NCI-H146 treated with DMSO at 0.1 percent for 48 hours (cell line): Measurements from ENCODE around the gene DHRS9.
"Not testable (repeated sequence)": the region's sequence is repeated elsewhere in the genome, so short reads cannot be mapped to it uniquely, and the experiment has no call there.

ENCODE experiments used
- DNase-seq: peaks from one replicate; lab custom pipeline; 2025; ENCODE audit not compliant: unreplicated experiment; lab: John Stamatoyannopoulos, UW

Gene DHRS9

DNA sequence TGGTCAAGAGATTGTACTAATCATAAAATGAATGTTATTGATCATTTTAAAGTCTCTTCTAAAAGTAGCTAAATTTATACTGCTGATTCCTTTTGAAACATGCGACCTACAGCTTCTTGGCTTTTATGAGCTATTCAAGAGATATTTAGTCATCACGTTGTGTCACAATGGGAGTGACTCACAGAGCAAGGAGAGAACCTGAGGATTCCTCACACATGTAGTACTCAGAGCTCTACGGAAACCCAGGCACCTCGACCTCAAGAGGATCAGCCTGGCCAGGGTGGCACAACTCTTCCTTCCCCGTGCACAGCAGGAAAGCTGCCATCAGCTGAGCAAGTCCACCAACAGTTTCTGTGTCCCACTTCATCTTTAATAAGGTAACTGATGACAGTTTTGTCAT, at the start of gene DHRS9:
DHRS9 (plus strand) TSS at position 223 of the 400 bp plus-strand sequence. CDS start 12,019 bp downstream, outside the sequence.
- no peak for DNase-seq

DNA sequence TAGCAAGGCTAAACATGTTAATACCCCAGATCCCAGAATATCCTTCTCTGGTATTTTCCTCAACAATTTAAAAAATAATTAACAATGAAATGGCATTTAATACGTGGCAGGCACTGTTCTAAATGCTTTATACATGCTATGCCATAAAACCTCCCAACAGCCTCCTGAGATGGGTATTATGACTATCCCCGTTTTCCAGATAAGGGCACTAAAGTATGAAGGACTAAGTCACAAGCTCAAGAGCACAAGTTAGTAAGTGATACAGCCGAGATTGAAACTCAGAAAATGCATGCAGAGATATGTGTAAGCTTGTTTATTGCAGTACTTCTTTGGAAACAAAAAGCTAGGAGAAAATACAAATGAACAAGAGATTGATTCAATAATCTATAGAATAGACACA, 46.2 kb upstream of the DHRS9 start:
- no peak for DNase-seq

DNA sequence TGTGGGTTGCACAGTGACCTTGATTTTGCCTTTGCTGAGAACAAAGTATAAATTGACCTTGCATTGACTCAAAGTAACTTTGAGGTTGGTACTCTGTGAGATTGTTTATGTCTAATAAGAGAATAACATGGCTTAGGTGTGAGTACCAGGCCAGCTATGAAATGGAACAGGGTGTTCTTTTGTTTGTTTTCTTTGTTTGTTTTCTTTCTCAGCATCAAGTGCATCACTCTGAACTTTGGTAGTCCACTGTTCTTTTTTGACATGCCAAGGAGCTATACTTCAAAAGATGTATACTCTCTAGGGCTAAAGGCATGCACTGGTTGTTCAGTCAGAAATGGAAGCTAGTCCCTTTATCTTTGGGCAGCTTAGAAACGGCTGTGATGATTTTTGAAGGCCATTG, 43.3 kb upstream of the DHRS9 start:
- no peak for DNase-seq

DNA sequence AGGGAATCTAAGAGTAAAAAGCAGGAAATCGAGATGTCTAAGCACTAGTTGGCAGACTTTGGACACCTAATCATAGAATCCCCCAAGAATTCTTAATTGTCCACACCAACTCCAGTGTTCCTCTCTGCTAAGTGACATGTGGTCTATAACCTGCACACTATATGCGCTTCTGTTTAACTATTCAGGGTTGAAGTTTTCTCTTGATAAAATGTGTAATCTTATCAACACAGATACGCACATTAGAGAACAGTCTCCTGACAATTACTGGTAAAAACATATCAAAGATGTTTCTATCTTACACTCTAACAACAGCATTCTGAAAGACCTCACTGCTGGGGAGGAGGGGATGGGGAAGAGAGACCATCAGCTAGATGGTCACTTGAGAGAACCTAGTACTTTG, 42.1 kb upstream of the DHRS9 start:
- DNase-seq = no peak

DNA sequence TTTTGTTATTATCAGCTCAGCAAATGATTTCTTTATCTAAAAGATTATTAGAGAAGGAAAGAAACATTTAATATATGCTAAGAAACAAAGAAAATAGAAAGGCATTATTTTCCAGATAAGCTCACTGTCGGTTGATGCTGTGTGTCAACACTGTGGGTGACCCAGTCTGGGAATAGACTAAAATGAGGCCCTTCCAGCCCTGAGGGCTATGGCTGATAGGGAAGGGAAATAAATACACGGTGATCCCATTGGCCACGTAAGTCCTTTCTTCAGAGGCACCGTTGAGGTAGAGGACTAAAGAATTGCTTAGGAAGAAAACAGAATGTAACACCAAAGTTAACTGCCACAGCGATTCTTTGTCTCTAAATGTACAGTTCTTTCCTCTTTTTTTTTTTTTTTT, 40.0 kb upstream of the DHRS9 start:
- DNase-seq = no peak

DNA sequence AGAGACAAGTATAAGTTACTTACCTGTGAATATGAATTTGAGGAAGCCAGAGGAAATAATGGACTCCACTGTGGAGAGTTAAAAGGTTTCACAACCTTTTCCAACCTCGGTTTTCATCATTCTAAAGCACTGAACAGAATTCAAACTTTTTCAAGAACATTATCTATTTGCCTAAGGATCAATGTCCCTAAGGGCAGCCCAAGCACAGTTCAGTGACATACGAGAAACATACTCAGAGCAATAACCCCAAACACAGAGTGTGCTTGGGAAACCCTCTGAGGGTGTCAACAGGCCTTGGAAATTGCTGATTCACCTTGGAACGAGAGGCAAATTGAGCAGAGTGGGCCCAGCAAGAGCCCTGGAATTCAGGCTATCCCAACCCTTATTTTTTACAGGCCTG, 38.2 kb upstream of the DHRS9 start, which contains the start of gene ABCB11:
ABCB11 (minus strand) TSS at position 123 of the 400 bp plus-strand sequence. CDS start 13,199 bp downstream, outside the sequence.
- DNase-seq = no peak

DNA sequence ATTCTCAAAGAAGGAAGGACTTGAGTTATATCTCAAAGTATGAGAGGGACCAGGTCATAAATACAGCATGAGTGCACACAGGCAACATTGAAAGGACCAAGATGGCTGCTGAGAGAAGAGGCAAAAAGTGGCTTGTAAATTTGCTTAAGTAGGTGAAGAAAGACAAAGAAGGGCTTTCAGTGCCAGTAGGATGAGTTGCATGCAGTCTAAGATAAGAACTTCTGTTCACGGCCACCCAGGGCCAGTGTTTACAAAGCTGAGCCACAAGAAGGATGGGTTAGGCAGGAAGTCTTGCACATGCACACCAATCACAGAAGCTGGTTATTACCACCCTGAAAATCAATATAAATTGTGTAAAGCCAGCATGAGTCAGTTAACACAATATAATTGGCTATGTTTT, 35.1 kb upstream of the DHRS9 start:
- DNase-seq = no peak

DNA sequence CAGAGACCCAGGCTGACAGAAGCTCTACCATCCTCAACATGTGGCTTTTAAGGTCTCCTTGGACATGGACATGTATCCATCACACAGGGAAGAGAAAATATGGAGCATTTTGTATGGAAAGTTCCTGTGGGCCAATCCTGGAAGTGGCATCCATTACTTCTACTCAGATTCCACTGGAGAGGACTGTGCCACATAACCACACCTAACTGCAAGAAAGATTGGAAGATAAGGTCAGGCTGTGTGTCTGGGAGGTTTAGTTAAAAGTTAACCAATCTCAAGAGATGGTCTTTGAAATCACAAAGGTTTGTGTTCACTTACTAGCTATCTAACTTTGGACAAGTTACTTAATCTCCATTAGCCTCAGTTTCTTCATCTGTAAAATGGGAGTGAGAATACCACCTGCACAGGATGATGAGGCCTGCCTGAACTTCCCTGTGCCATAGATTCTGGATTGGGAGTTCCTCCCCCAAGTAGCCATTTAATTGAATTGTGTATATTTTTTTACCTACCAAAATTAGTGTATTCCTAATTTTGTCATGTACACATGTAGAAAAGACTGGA, 34.3 kb upstream of the DHRS9 start:
- DNase-seq = no peak

DNA sequence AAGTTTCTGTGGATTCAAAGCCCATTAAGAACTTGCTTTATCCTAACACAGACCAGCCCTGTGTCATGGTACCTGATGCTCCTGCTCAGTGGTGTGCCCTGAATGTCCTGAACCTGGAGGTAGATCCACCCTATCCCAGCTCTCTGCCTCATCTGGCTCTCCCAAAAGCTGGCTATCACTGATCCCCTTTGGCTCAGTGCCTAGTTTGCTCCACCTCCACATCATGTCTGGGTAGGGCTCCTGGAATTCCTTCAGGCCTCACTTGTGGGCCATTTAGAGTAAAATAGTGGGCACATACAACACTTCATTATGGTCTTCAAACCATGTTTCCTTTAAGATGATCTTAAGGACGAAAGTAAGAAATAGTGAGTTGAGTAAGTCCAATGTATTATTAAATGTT, 33.5 kb upstream of the DHRS9 start:
- DNase-seq = no peak

DNA sequence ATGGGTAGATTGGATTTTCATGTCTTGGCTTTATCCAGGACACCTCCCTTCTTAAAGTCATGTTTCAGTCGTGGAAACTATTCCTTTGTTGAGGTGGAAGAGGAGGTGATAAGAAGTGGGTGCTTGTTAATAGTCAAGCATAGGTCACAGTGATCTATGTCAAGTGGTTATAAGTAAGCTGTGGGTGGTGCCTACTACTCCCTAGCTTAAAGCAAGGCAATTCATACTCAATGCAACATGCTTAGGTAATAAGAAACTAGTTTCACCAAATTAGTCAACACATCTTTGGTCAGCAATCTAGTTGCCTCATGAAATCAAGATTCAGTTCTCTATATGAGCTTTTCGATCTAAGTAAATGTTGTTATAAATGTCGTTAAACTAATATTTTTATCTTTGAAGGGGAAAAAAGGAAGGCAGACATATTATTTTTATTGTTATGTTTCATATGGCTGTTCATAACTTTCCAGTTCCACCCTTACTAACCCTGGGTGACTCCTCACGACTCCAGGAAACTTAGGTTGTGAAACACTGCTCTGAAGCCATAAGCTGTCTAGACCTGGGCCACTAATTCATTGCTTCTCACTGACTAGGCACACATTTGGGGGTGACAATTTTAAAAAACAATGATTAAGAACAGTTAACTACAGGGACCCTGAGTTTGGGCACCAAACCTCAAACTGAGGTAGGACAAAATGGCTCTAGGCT, 32.5 kb upstream of the DHRS9 start:
- DNase-seq = no peak

DNA sequence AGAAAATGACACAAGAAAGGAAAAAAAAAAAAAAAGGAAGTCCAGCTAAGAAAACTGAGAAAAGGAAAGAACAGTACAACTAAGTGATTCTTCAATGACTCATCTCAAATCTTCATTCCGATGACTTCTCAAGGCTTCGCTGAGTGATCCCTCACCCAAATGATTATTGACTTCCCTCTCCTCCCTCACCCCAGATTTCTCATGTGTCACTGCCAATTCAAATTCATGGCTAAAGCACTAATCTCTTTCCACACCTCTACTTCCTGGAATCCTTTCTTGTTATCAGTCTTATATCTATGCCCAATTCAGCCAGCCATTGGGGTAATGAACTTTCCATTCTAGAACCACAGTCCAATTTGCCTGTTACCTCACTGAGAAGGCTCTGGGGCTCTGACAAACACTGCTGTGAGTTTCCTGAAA, 31.0 kb upstream of the DHRS9 start:
- DNase-seq = no peak

DNA sequence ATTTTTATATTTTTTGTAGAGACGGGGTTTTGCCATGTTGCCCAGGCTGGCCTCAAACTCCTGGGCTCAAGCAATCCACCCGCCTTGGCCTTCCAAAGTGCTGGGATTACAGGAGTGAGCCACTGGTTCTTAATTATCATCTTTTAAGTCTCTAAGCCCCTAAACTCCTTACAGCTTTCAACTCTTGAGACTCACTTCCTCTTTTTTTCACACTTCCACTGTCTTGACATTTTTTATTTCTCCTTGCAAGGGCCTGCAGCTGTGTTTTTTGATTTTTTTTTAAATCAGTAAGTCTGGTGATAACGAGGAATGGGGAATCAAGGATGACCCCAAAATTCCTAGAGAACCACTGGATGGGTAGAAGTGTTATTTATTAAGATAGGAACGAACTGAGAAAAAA, 29.7 kb upstream of the DHRS9 start:
- DNase-seq = no peak

DNA sequence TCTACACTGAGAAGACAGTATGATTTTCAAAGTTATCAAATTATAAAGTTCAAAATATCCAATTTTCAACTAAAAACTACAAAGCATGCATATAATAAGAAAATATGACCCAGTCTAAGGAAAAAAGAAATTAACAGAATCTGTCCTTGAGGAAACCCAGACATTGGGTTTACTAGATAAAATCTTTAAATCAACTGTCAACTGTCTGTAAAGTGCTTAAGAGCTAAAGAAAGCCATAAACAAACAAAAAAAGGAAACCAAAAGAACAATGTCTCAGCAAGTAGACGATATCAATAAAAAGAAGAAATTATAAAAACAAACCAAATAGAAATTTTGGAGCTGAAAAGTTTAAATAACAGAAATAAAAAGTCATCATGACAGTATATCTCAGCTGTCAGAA, 27.8 kb upstream of the DHRS9 start:
- no peak for DNase-seq

DNA sequence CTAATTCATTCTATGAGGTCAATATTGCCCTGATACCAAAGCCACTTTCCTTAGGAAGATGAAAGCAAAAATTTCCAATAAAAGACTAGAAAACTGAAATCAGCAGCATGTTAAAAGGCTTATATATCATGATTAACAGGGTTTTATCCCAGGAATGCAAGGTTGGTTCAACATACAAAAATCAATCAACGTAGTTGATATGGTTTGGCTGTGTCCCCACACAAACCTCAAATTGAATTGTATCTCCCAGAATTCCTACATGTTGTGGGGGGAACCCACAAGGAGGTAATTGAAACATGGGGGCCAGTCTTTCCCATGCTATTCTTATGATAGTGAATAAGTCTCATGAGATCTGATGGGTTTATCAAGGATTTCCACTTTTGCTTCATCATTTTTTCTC, 26.5 kb upstream of the DHRS9 start:
- no peak for DNase-seq

DNA sequence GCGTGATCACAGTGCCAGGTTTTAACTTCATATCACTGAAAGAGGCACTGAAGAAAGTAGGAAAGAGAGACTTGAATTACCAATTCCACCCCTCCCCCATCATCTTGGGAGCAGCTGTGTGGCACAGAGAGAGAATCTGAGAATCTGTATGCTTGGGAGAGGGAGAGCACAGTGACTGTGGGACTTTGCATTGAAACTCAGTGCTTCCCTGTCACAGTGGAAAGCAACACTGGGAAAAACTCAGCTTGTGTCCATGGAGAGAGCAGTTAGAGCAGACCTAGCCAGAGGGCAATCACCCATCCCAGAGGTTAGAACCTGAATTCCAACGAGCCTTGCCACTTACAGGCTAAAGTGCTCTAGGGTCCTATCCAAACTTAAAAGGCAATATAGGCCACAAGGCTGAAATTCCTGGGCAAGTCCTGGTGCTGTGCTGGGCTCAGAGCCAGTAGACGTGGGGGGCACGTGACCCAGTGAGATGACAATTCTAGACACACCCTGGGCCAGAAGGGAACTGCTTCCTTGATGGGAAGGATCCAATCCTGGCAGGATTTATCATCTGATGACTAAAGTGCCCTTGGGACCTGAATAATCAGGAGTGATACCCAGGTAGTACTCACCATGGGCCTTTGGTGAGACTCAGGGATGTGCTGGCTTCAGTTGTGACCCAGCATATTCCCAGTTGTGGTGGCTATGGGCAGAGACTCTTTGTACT, 22.8 kb upstream of the DHRS9 start:
- DNase-seq = no peak

DNA sequence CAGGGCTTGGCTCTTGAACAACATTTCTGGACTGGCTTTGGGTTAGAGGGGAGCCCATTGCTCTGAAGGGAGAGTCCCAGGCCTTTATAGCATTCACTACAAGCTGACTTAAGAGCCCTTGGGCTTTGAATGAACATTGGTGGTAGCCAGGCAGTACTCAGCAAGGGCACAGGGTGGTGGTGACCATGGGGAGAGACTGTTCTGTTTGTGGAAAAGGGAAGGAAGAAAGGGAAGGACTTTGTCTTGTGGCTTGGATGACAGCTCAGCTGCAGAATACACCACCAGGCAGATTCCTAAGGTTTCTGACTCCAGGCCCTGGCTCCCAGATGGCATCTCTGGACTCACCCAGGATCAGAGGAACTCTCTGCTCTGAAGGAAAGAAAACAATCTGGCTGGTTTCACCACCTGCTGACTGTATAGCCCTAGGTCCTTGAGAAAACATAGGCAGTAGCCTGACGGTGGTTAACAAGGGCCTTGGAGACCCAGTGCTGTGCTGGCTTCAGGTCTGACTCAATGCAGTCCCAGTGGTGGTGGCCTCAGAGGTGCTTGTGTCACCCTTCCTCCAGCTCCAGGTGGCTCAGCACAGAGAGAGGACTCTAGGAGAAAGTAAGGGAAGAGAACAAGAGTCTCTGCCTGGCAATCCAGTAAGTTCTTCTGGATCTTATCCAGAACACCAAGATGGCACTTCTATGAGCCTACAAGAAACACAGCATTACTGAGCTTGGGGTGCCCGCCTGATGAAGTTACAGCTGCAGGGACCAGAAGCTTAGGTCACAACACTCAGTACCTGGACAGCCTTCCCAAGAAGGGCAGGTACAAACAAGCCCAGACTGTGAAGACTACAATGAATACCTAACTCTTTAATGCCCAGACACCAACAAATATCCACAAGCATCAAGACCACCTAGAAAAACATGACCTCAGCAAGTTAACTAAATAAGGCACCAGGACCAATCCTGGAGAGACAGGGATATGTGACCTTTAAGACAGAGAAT, 21.8 kb upstream of the DHRS9 start:
- no peak for DNase-seq

DNA sequence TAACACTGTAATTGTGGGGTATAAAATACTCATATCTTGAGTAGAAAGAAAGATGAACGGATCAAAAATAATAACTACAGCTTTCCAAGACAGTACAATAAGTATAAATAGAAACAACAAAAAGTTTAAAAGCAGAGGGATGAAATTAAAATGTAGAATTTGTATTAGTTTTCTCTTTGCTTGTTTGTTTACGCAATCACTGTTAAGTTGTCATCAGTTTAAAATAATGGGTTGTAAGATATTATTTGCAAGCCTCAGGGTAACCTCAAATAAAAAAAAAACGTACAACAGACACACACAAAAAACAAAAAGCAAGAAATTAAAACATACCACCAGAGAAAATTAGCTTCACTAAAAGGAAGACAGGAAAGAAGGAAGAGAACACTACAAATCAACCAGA, 20.2 kb upstream of the DHRS9 start:
- DNase-seq = no peak

DNA sequence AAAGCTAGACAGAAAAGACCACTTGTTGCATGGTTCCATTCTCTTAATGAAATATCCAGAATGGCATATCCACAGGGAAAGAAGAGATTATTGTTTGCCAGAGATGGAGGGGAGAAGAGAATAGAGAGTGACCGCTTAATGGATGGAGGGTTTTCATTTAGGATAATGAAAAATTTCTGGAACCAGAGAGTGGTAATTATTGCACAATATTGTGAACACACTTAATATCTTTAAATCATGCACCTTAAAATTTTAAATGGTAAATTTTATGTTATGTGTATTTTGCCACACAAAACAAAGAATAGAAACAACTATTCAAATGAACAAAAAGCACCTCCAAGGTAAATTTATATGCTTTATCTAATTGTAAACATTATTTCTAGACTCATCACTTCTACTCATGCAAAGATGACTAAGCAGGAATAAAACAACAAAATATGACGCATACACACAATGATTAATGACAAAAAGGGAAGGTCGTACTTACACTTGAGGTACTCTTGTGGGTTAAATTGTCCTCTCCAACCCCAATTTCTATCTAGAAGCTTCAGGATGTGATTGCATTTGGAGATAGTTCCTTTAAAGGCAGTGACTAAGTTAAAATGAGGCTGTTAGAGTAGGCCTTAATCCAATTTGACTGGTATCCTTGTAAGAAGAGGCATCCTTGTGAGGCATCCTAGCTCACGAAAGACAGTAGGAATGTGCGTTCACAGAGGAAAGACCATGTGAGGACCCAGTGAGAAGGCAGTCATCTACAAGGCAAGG, 18.7 kb upstream of the DHRS9 start:
- no peak for DNase-seq

DNA sequence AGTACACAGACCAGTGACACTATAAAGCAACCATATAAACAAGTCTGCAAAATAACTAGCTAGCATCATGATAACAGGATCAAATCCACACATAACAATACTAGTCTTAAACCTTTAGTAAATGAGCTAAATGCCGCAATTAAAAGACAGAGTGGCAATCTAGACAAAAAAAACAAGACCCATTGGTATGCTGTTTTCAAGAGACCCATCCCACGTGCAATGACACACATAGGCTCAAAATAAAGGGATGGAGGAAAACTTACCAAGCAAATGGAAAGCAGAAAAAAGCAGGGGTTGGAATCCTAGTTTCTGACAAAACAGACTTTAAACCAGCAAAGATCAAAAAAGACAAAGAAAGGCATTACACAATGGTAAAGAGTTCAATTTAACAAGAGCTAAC, 14.8 kb upstream of the DHRS9 start:
- DNase-seq = not testable (repeated sequence)

DNA sequence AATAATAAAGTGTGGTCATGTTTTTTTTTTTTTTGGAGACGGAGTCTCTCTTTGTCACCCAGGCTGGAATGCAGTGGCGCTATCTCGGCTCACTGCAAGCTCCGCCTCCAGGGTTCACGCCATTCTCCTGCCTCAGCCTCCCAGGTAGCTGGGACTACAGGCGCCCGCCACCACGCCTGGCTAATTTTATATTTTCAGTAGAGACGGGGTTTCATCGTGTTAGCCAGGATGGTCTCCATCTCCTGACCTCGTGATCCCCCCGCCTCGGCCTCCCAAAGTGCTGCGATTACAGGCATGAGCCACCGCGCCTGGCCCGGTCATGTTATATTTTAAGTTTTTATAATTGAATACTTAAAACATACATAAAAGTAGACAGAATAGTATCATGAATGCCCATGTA, 5.2 kb upstream of the DHRS9 start:
- not testable (repeated sequence) for DNase-seq
